ENCODE data around the gene AMBP.

Gene AMBP

GRCh38 chr9:114117996-114118830 lies 40.1 kb upstream of the AMBP start:
- DNase-seq (ENCODE audit: low read depth) = no peak
- no peak overlapping the region for H3K4me3 ChIP-seq (ENCODE audit: control insufficient read depth, low read depth, low read length)
- TF ChIP-seq CTCF (IDR thresholded peaks at IDR 0.05; ENCODE audit: control insufficient read depth, insufficient read depth, low read depth, low read length, missing control alignments) = no peak

GRCh38 chr9:114117614-114117995 lies 39.5 kb upstream of the AMBP start:
- H3K4me3 ChIP-seq (ENCODE audit: control insufficient read depth, low read depth, low read length) = no peak overlapping the region
- no peak for DNase-seq (ENCODE audit: low read depth)
- TF ChIP-seq CTCF (IDR thresholded peaks at IDR 0.05; ENCODE audit: control insufficient read depth, insufficient read depth, low read depth, low read length, missing control alignments) = no peak

GRCh38 chr9:114116126-114116747 lies 38.1 kb upstream of the AMBP start:
- H3K4me3 ChIP-seq (ENCODE audit: control insufficient read depth, low read depth, low read length) = no peak overlapping the region
- no peak for DNase-seq (ENCODE audit: low read depth)
- TF ChIP-seq CTCF (IDR thresholded peaks at IDR 0.05; ENCODE audit: control insufficient read depth, insufficient read depth, low read depth, low read length, missing control alignments) = no peak

GRCh38 chr9:114115654-114116125 lies 37.6 kb upstream of the AMBP start:
- no peak for DNase-seq (ENCODE audit: low read depth)
- no peak for TF ChIP-seq CTCF (IDR thresholded peaks at IDR 0.05; ENCODE audit: control insufficient read depth, insufficient read depth, low read depth, low read length, missing control alignments)
- no peak overlapping the region for H3K4me3 ChIP-seq (ENCODE audit: control insufficient read depth, low read depth, low read length)

- no peak for DNase-seq (ENCODE audit: low read depth)
- H3K4me3 ChIP-seq (ENCODE audit: control insufficient read depth, low read depth, low read length) = no peak overlapping the region
- no peak for TF ChIP-seq CTCF (IDR thresholded peaks at IDR 0.05; ENCODE audit: control insufficient read depth, insufficient read depth, low read depth, low read length, missing control alignments)
Measured at GRCh38 chr9:114114364-114114763, 36.3 kb upstream of the AMBP start.

- no peak for TF ChIP-seq CTCF (IDR thresholded peaks at IDR 0.05; ENCODE audit: control insufficient read depth, insufficient read depth, low read depth, low read length, missing control alignments)
- no peak for DNase-seq (ENCODE audit: low read depth)
- H3K4me3 ChIP-seq (ENCODE audit: control insufficient read depth, low read depth, low read length) = no peak overlapping the region
Measured at GRCh38 chr9:114112778-114113584, 34.9 kb upstream of the AMBP start.
